ENCODE measurements around the gene SCD. TPM values are rescaled to one million over a fixed set of nuclear protein-coding genes. Genes with fewer than 3 reads are reported as not detected.
"Not testable (repeated sequence)": the region's sequence is repeated elsewhere in the genome, so short reads cannot be mapped to it uniquely, and the experiment has no call there.

The SCD gene
- total RNA-seq, 1 donor from 2014 or later = 13.2 TPM

DNA sequence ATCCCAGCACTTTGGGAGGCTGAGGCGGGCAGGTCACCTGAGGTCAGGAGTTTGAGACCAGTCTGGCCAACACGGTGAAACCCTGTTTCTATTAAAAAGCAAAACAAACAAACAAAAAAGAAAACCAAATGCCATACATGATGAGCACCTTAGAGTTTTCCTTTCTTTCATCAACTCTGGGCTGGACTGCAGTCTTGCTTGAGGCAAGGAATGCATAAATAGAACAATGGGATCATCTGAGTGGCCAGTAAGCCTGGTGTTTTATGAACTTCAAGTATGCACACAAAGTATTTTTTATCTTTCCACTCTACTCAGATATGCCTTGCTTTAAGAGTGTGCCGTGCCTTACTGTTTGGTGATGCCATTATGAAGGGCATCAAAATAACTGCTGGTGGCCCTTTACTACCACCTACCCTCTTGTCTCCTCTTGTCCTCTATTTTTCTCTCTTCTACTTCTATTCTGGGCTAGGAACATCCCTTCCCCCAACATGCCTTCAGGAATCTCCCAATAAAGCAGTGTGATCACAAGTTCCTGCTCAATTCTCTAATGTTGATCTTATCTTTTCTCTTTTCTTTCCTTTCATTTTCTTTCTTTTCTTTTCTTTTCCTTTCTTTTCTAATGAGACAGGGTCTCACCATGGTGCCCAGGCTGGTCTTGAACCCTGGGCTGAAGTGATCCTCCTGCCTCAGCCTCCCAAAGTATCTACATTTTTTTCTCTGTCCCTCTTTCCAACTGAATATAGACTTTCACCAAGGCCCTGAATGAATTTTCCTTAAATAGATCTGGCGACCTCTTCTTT, 10.2 kb downstream of the SCD start:
- no peak for ATAC-seq
- intact Hi-C loops (cut with micrococcal nuclease) = no loop called here
- DNase-seq = no peak

DNA sequence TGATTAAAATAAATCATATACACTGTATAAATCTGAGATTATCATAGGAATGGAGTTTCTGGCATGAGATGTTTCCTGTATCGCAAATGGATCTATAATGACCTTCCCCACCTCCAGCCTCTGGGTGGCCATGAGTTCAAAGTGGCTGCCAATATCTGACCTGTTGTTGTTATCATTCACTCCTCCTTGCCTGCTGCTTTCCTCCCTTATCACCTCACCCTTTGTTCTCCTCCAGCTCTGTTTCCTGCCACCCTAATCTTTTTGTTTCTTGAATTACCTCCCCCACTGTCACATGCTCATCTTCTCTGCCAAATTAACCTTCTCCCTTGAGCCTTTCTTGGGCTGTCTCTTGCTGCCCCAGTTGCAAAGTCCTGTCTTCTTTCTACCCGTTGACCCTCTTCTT, 12.0 kb downstream of the SCD start:
- DNase-seq (no peak), ATAC-seq (peak; percentile 24)
- intact Hi-C loops (cut with micrococcal nuclease) = no loop called here

DNA sequence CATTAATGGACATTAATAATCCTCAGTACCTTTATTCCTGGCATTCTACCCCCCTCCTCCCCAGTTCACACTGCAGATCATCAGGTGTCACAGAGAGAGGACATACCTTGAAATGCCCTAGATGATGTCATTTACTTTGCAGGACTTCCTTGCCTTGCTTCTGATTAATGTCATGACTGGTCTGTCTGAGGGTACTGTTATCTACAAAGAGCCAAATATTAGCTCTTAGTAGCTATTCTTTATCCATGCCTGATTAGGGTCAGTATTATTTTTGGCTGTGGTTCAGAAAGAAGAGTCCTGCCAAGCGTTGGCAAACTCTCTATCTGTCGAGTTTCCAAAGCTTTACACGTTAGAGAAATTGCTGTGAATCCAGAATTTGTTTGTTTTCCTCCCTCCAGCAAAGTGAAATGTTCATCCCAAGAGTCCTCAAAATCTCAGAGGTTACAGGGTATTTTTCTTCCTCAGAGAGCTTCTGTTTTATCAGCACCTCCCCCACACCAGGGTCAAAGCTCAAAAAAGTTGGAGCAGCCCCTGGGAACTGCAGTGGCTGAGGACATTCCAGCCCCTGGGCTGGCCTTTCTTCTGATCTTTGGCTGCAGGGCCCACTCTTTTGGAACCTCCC, 12.6 kb downstream of the SCD start:
- intact Hi-C loops (cut with micrococcal nuclease) = no loop called here
- peak; percentile 12 for ATAC-seq
- no peak for DNase-seq

DNA sequence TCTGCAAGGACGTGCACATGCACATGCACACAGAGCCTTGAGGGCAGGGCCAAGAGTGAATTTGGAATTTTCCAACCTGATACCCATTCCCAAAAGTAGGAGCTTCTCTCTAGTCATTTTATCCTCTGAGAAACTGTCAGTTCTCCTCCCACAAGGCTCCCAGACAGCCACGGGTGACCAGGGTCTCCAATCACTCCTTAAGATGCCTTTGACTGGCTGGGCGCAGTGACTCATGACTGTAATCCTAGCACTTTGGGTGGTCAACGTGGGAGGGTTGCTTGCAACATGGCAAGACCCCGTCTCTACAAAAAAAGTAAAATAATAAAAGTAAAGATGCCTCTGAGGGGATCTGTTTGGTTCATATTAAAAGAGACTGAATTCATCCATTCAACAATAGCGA, 13.2 kb downstream of the SCD start:
- ATAC-seq = no peak
- no peak for DNase-seq
- intact Hi-C loops (cut with micrococcal nuclease) = no loop called here

DNA sequence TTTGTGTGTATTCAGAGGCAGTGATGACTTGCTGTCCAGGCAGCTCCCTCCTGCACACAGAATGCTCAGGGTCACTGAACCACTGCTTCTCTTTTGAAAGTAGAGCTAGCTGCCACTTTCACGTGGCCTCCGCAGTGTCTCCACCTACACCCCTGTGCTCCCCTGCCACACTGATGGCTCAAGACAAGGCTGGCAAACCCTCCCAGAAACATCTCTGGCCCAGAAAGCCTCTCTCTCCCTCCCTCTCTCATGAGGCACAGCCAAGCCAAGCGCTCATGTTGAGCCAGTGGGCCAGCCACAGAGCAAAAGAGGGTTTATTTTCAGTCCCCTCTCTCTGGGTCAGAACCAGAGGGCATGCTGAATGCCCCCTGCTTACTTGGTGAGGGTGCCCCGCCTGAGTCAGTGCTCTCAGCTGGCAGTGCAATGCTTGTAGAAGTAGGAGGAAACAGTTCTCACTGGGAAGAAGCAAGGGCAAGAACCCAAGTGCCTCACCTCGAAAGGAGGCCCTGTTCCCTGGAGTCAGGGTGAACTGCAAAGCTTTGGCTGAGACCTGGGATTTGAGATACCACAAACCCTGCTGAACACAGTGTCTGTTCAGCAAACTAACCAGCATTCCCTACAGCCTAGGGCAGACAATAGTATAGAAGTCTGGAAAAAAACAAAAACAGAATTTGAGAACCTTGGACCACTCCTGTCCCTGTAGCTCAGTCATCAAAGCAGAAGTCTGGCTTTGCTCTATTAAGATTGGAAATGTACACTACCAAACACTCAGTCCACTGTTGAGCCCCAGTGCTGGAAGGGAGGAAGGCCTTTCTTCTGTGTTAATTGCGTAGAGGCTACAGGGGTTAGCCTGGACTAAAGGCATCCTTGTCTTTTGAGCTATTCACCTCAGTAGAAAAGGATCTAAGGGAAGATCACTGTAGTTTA, 15.8 kb downstream of the SCD start:
- ATAC-seq = no peak

DNA sequence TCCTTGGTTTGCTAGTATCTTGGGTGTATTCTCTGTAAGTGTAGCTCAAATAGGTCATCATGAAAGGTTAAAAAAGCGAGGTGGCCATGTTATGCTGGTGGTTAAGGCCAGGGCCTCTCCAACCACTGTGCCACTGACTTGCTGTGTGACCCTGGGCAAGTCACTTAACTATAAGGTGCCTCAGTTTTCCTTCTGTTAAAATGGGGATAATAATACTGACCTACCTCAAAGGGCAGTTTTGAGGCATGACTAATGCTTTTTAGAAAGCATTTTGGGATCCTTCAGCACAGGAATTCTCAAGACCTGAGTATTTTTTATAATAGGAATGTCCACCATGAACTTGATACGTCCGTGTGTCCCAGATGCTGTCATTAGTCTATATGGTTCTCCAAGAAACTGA, 17.1 kb downstream of the SCD start:
- ATAC-seq (no peak), DNase-seq (no peak)
- intact Hi-C loops (cut with micrococcal nuclease) = no loop called here

More for the DNA sequence above, 15.8 kb downstream of the SCD start:
- no peak for DNase-seq
- intact Hi-C loops (cut with micrococcal nuclease) = no loop called here

DNA sequence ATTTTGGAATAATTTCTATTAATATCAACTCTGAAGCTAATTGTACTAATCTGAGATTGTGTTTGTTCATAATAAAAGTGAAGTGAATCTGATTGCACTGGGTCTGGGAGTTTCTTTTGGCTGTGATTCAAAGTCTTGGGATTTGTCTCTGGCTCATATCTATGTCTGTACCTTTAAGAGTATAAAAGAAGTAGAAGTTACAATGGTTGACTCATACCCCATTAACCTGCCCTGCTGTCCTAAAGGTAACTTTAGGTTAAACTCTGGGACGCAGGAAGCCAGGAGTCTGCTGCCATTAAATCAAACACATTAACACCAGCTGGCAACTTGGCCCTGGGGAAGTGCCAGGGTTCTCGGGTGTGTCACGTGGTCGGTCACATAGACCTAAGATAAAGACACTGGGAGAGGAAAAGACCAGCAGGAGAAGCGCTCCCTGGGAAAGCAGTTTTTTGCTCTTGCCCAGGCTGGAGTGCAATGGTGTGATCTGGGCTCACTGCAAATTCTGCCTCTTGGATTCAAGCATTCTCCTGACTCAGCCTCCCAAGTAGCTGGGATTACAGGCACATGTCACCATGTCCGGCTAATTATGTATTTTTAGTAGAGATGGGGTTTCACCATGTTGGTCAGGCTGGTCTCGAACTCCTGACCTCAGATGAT, 17.8 kb downstream of the SCD start:
- DNase-seq (peak; percentile 85), ATAC-seq (peak; percentile 98)
- intact Hi-C loops (cut with micrococcal nuclease) = no loop called here

DNA sequence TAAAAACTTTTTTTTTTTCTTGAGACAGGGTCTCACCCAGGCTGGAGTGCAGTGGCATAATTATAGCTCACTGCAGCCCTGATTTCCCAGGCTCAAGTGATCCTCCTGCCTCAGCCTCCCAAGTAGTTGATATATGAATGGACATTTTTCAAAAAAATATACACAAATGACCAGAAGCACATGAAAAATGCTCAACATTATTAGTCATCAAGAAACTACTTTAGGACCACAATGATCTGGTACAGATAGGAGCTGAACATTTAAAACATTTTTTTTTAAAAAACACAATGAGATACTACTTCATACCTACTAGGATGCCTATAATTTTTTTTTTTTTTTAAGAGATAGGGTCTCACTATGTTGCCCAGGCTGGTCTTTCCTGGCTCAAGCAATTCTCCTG, 21.7 kb downstream of the SCD start:
- no peak for DNase-seq
- no peak for ATAC-seq
- intact Hi-C loops (cut with micrococcal nuclease) = no loop called here

DNA sequence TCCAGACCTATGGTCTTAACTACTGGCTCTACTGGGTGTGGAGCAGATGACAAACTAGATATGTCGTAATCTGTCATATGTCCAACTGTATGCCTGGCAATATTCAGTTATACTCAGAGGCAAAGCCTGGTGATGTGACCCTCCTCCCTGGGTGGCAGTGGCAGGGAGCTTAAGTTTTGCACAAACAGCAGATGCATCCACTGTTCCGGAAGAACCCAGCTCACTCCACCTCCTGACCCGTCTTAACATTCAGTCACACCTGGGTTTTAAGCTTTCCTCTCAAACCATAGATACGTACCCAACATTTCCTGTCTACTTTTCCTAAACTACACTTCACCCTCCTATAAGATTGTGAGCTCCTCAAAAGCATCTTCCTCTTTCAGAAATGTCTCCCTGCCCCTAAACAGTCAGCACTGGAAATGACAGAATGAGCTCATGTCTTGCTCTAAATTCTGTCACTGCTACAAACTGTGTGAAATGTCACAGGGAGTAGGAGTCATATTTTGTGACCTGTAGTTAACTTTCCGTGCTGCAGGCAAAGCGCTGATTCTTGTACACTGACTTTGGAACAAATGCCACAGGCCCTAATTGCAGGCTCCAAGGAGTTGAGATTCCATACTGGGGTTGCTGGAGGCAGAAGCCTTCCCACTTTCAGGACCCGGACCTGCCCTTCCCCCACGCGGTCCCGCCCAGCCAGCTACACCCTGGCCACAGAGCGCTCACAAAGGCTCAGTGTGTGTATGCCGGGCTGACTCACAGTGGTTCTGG, 23.9 kb downstream of the SCD start:
- ATAC-seq (peak; percentile 46), DNase-seq (peak; percentile 83)
- intact Hi-C loops (cut with micrococcal nuclease) = no loop called here

DNA sequence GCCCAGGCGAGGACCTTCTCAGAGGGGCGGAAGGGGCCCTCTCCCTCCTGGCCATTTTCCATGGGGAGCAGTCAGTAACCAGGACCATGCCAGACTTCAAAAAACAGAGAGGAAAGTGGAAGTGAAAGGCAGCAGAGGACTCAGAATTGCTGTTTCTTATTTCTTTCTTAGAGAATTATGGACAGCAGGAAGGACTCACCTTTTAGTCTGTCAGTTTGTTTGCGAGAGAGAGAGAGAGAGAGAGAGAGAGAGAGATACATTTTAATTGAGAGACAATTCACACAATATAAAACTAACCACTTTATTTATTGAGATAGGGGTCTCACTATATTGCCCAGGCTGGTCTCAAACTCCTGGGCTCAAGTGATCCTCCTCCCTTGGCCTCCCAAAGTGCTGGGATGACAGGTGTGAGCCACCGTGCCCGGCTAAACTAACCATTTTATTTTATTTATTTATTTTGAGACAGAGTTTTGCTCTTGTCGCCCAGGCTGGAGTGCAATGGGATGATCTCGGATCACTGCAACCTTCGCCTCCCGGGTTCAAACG, 24.5 kb downstream of the SCD start:
- ATAC-seq (no peak), DNase-seq (no peak)
- intact Hi-C loops (cut with micrococcal nuclease) = no loop called here

DNA sequence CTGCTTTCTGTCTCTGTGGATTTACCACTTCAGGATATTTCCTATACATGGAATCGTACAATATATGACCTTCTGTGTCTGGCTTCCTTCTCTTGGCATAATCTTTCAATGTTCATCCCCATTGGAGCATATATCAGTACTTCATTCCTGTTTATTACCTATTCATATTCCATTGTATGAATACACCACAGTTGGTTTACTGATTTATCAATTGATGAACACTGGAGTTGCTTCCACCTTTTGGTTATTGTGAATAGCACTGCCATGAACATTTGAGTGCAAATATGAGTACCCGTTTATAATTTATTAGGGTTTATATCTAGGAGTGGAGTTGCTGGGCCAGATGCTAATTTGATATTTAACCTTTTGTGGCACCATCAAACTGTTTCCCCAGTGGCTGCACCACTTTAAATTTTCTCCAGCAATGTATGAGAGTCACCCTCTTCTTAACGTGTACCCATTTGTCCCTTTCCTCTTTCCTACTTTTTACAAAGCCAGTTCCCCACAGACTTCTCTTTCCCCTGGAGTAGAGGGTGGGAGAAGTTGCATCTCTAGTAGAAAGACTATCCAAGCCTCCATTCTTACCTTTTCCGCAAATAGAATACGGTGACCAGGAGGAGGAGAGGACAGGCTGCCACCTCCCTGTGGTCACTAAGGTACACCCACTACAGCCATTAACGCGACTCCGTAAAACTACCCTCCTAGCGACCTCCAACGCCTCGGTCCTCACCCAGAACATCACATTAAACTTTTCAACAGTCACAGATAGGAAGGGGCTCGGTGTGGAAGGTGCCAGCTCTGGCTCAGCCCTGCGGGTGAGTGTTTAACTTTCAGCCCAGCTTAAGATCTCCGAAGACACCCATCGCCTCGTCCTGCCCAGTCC, 25.6 kb downstream of the SCD start:
- ATAC-seq = peak; percentile 4

DNA sequence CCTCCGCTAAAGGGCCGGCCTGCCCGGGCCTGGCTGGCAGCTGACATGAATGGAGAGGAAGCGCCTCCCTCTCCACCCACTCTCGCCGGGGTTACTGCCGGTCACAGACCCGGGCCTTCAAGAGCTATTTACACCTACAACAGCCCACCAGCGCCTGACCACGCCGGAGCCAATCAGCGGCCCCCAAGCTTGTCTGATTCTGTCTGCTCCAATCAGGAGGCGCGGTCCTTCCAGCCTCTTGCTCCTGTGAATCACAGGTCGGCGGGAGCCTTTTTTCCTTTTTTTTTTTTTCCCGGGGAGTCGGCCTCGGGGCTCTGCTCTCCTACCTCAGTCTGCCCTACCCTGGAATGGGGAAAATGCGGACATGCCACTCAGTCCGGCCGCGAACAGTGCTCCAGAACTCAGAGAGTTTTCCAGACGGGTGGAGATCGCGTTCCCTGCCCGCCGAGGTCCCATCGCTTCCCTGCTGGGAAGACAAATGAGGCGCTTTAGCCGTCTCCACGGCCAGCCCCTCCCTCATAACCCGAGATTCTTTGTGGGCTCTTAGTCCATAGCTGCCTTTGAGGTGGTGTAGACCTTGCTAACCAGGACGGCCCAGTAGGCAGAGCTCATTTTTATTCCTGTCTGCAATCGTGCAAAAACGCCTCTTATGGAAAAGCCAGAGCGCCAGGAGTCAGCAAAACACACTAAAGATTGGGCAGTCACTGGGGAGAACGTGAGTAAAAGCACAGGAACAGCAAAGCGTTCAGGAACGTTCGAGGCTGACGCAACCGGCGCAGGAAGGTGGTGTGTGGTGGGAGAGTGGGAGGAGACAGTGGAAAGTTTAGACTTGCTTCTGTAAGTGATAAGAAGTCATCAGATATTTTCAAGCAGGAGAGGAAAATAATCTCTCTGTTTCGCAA, 26.5 kb downstream of the SCD start:
- ATAC-seq (peak; percentile 98), DNase-seq (peak; percentile 96)
- intact Hi-C loops (cut with micrococcal nuclease) = no loop called here

More for the DNA sequence above, 25.6 kb downstream of the SCD start:
- intact Hi-C loops (cut with micrococcal nuclease) = no loop called here
- no peak for DNase-seq

DNA sequence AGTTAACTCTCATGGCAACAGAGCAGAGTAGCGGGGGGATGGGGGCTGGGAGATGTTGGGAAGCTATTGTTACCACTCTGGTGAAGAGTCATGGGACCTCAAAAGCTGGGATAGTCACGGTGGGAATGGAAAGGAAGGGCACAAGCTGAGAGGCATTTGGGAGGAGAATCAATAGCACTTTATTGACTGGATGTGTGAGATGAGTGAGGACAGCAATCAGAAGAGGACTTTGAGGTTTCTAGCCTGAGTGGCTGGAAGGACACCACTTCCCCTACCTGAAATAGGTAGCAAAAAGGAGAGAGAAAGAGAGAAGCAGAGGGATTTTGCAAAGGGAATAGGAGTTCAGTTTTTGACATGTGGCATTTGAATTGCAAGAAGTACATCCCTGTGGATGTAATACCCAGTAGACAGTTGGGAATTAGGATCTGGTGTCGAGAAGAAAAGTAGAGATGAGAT, 27.2 kb downstream of the SCD start:
- ATAC-seq (no peak), DNase-seq (no peak)
- intact Hi-C loops (cut with micrococcal nuclease) = no loop called here

DNA sequence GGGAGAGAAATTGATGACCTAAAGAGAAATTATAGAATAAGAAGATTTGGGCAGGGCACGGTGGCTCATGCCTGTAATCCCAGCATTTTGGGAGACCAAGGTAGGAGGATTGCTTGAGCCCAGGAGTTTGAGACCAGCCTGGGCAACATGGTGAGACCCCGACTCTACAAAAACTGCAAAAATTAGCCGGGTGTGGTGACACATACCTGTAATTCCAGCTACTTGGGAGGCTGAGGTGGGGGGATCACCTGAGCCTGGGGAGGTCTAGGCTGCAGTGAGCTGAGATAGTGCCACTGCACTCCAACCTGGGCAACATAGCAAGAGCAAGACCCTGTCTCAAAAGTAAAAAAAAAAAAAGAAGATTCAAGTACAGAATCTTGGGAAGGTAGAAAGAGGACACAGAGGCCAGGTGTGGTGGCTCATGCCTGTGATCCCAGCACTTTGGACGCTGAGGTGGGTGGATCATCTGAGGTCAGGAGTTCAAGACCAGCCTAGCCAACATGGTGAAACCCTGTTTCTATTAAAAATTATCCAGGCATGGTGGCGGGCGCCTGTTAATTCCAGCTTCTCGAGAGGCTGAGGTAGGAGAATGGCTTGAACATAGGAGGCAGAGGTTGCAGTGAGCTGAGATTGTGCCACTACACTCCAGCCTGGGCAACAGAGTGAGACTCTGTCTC, 27.8 kb downstream of the SCD start:
- intact Hi-C loops (cut with micrococcal nuclease); DNase-seq; ATAC-seq: not testable (repeated sequence)

DNA sequence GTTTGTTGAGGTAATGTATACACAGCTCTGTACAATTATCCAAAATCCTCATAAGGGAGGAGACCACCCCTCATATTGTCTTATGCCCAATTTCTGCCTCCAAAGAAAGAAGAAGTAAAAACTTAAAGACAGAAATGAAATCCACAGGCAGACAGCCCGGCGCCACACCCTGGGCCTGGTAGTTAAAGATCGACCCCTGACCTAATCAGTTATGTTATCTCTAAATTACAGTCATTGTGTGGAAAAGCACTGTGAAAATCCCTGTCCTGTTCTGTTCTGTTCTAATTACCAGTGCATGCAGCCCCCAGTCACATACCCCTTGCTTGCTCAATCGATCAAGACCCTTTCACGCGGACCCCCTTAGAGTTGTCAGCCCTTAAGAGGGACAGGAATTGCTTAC, 29.6 kb downstream of the SCD start:
- intact Hi-C loops (cut with micrococcal nuclease); ATAC-seq; DNase-seq: not testable (repeated sequence)

DNA sequence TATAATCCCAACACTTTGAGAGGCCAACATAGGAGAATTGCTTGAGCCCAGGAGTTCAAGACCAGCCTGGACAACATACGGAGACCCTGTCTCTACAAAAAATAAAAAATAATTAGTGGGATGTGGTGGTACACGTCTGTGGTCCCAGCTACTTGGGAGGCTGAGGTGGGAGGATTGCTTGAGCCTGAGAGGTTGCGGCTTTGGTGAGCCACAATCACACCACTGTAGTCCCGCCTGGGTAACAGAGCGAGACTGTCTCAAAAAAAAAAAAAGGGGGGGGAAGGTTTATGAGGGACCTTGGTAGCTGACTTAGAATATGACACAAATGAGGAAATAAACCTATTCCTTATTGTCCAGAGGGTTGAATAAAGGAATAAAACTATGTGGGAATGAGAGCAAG, 30.8 kb downstream of the SCD start:
- intact Hi-C loops (cut with micrococcal nuclease) = no loop called here
- ATAC-seq = no peak
- DNase-seq = no peak
